NK-92 (cell line): Measurements from ENCODE around the gene STRN4.

Experiments used
- DNase-seq: peaks from one replicate; lab custom pipeline; 2025; ENCODE audit not compliant: unreplicated experiment; lab: John Stamatoyannopoulos, UW

STRN4 gene

GRCh38 chr19:46674416-46675178 is 71.7 kb downstream of the STRN4 start:
- no peak for DNase-seq

- DNase-seq = no peak
Measured at GRCh38 chr19:46670813-46671212, 75.4 kb downstream of the STRN4 start.
